B cell (primary cell): ENCODE data around the gene PALLD.

ENCODE experiments used
- EZH2 ChIP-seq: IDR thresholded peaks from 2 replicates; pipeline ENCODE4 v1.6.1; 2012; ENCODE audit warnings: borderline replicate concordance, low read depth, mild to moderate bottlenecking, moderate library complexity, low read length; ENCODE audit not compliant: insufficient read depth, poor library complexity, severe bottlenecking
- TF ChIP-seq, protein P1 (sequence below): fragments of 200-600 bp; IDR thresholded peaks from one replicate; pipeline ENCODE4 v1.8.0; 2022; ENCODE audit warnings: antibody characterized with exemption, mild to moderate bottlenecking

DNA sequence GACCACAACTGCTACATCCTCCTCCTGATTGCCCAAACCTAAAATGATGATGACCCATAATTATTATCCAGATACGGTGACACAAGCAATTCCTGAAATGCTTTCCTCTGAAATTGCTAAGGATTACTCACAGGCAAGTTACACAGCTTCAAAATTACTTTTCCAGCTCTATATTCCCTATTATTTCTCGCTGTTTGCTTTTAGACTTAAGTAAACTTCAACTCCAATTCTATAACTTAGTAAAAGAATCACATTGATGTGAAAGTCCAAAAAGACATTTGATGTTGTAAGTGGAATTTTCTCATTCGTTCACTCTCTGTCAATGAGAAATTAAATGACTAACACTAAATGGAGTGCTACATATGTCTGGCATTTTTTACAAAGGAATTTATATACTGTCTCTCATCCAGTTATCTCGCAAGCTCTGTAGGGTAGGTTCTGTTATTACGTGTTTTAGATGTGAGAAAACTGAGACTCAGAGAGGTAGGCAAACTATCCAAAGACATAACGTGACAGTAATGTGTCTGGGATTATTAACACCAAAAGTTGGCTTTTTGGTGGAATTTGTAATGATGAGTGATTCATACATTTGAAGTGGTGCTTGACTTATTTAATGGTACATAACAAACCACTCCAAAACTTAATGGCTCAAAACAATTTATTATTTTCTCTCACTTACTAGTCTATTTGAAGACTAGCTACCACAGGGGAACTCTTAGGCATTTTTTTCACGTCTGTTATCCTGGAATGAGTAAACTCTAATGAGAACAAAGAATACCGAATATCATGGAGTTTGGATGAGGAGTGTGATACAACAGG lies 31.5 kb downstream of the PALLD start:
- TF ChIP-seq, protein P1, sequence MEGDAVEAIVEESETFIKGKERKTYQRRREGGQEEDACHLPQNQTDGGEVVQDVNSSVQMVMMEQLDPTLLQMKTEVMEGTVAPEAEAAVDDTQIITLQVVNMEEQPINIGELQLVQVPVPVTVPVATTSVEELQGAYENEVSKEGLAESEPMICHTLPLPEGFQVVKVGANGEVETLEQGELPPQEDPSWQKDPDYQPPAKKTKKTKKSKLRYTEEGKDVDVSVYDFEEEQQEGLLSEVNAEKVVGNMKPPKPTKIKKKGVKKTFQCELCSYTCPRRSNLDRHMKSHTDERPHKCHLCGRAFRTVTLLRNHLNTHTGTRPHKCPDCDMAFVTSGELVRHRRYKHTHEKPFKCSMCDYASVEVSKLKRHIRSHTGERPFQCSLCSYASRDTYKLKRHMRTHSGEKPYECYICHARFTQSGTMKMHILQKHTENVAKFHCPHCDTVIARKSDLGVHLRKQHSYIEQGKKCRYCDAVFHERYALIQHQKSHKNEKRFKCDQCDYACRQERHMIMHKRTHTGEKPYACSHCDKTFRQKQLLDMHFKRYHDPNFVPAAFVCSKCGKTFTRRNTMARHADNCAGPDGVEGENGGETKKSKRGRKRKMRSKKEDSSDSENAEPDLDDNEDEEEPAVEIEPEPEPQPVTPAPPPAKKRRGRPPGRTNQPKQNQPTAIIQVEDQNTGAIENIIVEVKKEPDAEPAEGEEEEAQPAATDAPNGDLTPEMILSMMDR, result no peak
- TF ChIP-seq EZH2, result no peak
